Stimulated activated effector memory CD8-positive, alpha-beta T cell treated with anti-CD3 and anti-CD28 coated beads, Interleukin-12 subunit alpha, Interleukin-12 subunit beta, amount 100 ng/mL, for 72 hours (primary cell): ENCODE data around the gene SMCR8.
"Not testable (repeated sequence)": the region's sequence is repeated elsewhere in the genome, so short reads cannot be mapped to it uniquely, and the experiment has no call there.

ENCODE experiments used
- ATAC-seq: fragments of 150-1000 bp; cut with Tn5 transposase; 2 replicates; pipeline ENCODE4 v1.10.0; 2021
- DNase-seq, 2 donors: peaks; one replicate each; pipeline ENCODE4 v3.0.0; 2021 to 2022; ENCODE audit warnings: low spot score in 2 of 2
- H3K27ac Mint-ChIP-seq: one replicate; pipeline ENCODE4 v1.8.0; 2022; ENCODE audit warnings: mild to moderate bottlenecking, mixed read lengths
- H3K36me3 Mint-ChIP-seq: one replicate; pipeline ENCODE4 v1.8.0; 2022; ENCODE audit warnings: mild to moderate bottlenecking, mixed read lengths
- H3K4me1 Mint-ChIP-seq: one replicate; pipeline ENCODE4 v1.8.0; 2022; ENCODE audit warnings: mixed read lengths
- H3K4me3 Mint-ChIP-seq: one replicate; pipeline ENCODE4 v1.8.0; 2022; ENCODE audit warnings: mild to moderate bottlenecking, mixed read lengths
- H3K9me3 Mint-ChIP-seq: one replicate; pipeline ENCODE4 v1.8.0; 2022; ENCODE audit warnings: mixed read lengths

Gene SMCR8

GRCh38 chr17:18362698-18363100, 47.6 kb downstream of the SMCR8 start:
- Mint-ChIP-seq H3K36me3 (peaks cover 28% of the 10 kb centered on the region), H3K4me1 (peaks cover 14% of the 10 kb centered on the region), H3K4me3 (peak overlapping the region; percentile 85), H3K9me3 (no peaks in the 10 kb centered on the region), H3K27ac (peak overlapping the region; percentile 86)
- DNase-seq (no peak), ATAC-seq (peak; percentile 2)

- H3K4me3 Mint-ChIP-seq = peak within 1 kb of the TSS; percentile 85
- peaks cover 28% of the 10 kb centered on the region for H3K36me3 Mint-ChIP-seq
- H3K9me3 Mint-ChIP-seq = no peaks in the 10 kb centered on the region
- H3K27ac Mint-ChIP-seq = peak within 1 kb of the TSS; percentile 86
- DNase-seq (peak; percentile 88 to 95), ATAC-seq (peak; percentile 100)
- peaks cover 14% of the 10 kb centered on the region for H3K4me1 Mint-ChIP-seq
Observed at GRCh38 chr17:18363101-18364049, 48.3 kb downstream of the SMCR8 start, which contains the start of gene SHMT1. Gene SHMT1 (minus strand): TSS chr17:18363550. CDS start chr17:18355981, 7,569 bp downstream.

- Mint-ChIP-seq H3K27ac (no peak overlapping the region), H3K4me3 (no peak overlapping the region), H3K36me3 (peaks cover 23% of the 10 kb centered on the region), H3K9me3 (no peaks in the 10 kb centered on the region), H3K4me1 (peaks cover 14% of the 10 kb centered on the region)
- ATAC-seq = no peak
- no peak for DNase-seq
Observed at GRCh38 chr17:18364166-18364565, 49.1 kb downstream of the SMCR8 start.

GRCh38 chr17:18368946-18369345, 53.9 kb downstream of the SMCR8 start:
- H3K4me1 Mint-ChIP-seq = peaks cover 15% of the 10 kb centered on the region

GRCh38 chr17:18370761-18371160, 55.7 kb downstream of the SMCR8 start:
- ATAC-seq (no peak), DNase-seq (no peak)
- Mint-ChIP-seq H3K4me3 (no peak overlapping the region), H3K36me3 (no peaks in the 10 kb centered on the region), H3K4me1 (peaks cover 15% of the 10 kb centered on the region), H3K27ac (no peak overlapping the region), H3K9me3 (no peaks in the 10 kb centered on the region)

More at GRCh38 chr17:18368946-18369345, 53.9 kb downstream of the SMCR8 start:
- Mint-ChIP-seq H3K27ac (no peak overlapping the region), H3K4me3 (no peak overlapping the region), H3K9me3 (no peaks in the 10 kb centered on the region), H3K36me3 (no peaks in the 10 kb centered on the region)
- ATAC-seq (no peak), DNase-seq (no peak)

GRCh38 chr17:18371455-18371854, 56.4 kb downstream of the SMCR8 start:
- Mint-ChIP-seq H3K4me1 (peaks cover 15% of the 10 kb centered on the region), H3K9me3 (no peaks in the 10 kb centered on the region), H3K4me3 (no peak overlapping the region), H3K36me3 (no peaks in the 10 kb centered on the region), H3K27ac (no peak overlapping the region)
- DNase-seq (no peak), ATAC-seq (peak; percentile 56)

- peak; percentile 36 for ATAC-seq
- H3K4me1 Mint-ChIP-seq = peaks cover 15% of the 10 kb centered on the region
- not testable (repeated sequence) for H3K9me3 Mint-ChIP-seq, H3K4me3 Mint-ChIP-seq, DNase-seq, H3K27ac Mint-ChIP-seq, H3K36me3 Mint-ChIP-seq
Observed at GRCh38 chr17:18373181-18373580, 58.1 kb downstream of the SMCR8 start.

- DNase-seq (no peak), ATAC-seq (no peak)
- Mint-ChIP-seq H3K4me1 (peaks cover 15% of the 10 kb centered on the region), H3K36me3 (no peaks in the 10 kb centered on the region), H3K27ac (no peak overlapping the region), H3K9me3 (no peaks in the 10 kb centered on the region), H3K4me3 (no peak overlapping the region)
Observed at GRCh38 chr17:18374216-18374615, 59.1 kb downstream of the SMCR8 start.
